CD4-positive, alpha-beta memory T cell (primary cell): ENCODE results near the gene LAGE3. TPM values are rescaled to one million over a fixed set of nuclear protein-coding genes. Genes with fewer than 3 reads are reported as not detected.

Experiments
- CTCF ChIA-PET: fragments of 350-600 bp; sonication (Branson Sonifier 250); formaldehyde crosslinking; loops from one replicate; lab custom pipeline; 2021; ENCODE audit warnings: inconsistent platforms; ENCODE audit not compliant: partially characterized antibody; lab: Charles Lee
- POLR2A ChIA-PET: fragments of 350-600 bp; sonication (Branson Sonifier 250); formaldehyde crosslinking; loops from one replicate; lab custom pipeline; 2021; ENCODE audit not compliant: partially characterized antibody; lab: Charles Lee
- DNase-seq, 5 donors: peaks; one replicate each; pipeline versions ENCODE4 v3.0.0 to v3.0.0-alpha.2; 2020 to 2022; ENCODE audit warnings: mixed read lengths in 1 of 5
- H3K27ac ChIP-seq: one replicate; pipeline ENCODE4 v1.7.0; 2013; ENCODE audit warnings: low read depth, low read length
- H3K27me3 ChIP-seq: 2 replicates; pipeline ENCODE4 v1.7.0; 2013; ENCODE audit warnings: mild to moderate bottlenecking, low read length, moderate library complexity; ENCODE audit not compliant: insufficient read depth
- H3K36me3 ChIP-seq: 2 replicates; pipeline ENCODE4 v1.7.0; 2013; ENCODE audit warnings: mild to moderate bottlenecking, low read length, moderate library complexity; ENCODE audit not compliant: insufficient read depth
- H3K4me1 ChIP-seq: 2 replicates; pipeline ENCODE4 v1.7.0; 2013; ENCODE audit warnings: mild to moderate bottlenecking, low read length, moderate library complexity; ENCODE audit not compliant: insufficient read depth
- H3K4me3 ChIP-seq, 2 donors: one replicate each; pipeline ENCODE4 v1.7.0; 2013; ENCODE audit warnings: low read length in 2 of 2, mild to moderate bottlenecking in 1 of 2
- H3K9me3 ChIP-seq, 2 donors: one replicate each; pipeline ENCODE4 v1.7.0; 2013; ENCODE audit warnings: low read length in 2 of 2, control low read depth in 1 of 2; ENCODE audit not compliant: control insufficient read depth in 1 of 2
- H3K27ac Mint-ChIP-seq, 7 donors: one replicate each; pipeline ENCODE4 v1.8.0; 2020 to 2021; ENCODE audit warnings: mixed read lengths in 7 of 7, mild to moderate bottlenecking in 6 of 7, inconsistent platforms in 3 of 7, moderate library complexity in 3 of 7
- H3K27me3 Mint-ChIP-seq, 2 donors: one replicate each; pipeline ENCODE4 v1.8.0; 2020 to 2021; ENCODE audit warnings: mixed read lengths in 2 of 2
- H3K36me3 Mint-ChIP-seq, 2 donors: one replicate each; pipeline ENCODE4 v1.8.0; 2020 to 2021; ENCODE audit warnings: mixed read lengths in 2 of 2, inconsistent platforms in 1 of 2, mild to moderate bottlenecking in 1 of 2
- H3K4me1 Mint-ChIP-seq, 4 donors: one replicate each; pipeline ENCODE4 v1.8.0; 2020 to 2021; ENCODE audit warnings: mixed read lengths in 4 of 4, mild to moderate bottlenecking in 1 of 4
- H3K4me3 Mint-ChIP-seq, 8 donors: one replicate each; pipeline ENCODE4 v1.8.0; 2020 to 2021; ENCODE audit warnings: mixed read lengths in 8 of 8, mild to moderate bottlenecking in 7 of 8, moderate library complexity in 6 of 8, inconsistent platforms in 3 of 8
- H3K9me3 Mint-ChIP-seq, 8 donors: one replicate each; pipeline ENCODE4 v1.8.0; 2020 to 2021; ENCODE audit warnings: mixed read lengths in 8 of 8, mild to moderate bottlenecking in 5 of 8, inconsistent platforms in 3 of 8, moderate library complexity in 1 of 8
- intact Hi-C: fragments of 100-400 bp; cut with micrococcal nuclease; formaldehyde crosslinking; loops from one replicate; pipeline ENCODE4 v1.15.1; 2023
- polyA plus RNA-seq, 2 donors: library from polyadenylated mRNA; unstranded; fragments of 300-500 nt; fragmentation: Illumina TruSeq; gene quantifications; one replicate each; pipeline ENCODE4 v1.2.3, GENCODE V29; 2021
- total RNA-seq, 2 experiments: library from RNA; stranded (reverse); gene quantifications; one replicate each; pipeline ENCODE4 v1.2.3, GENCODE V29; 2021

LAGE3 gene
- total and polyA plus RNA-seq, 4 experiments from 2014 or later: 18.5 to 58.0 (median 32.7) TPM

GRCh38 chrX:154448484-154448883 is 30.6 kb downstream of the LAGE3 start:
- Mint-ChIP-seq H3K9me3 (no peaks in the 10 kb centered on the region), H3K27ac (no peak overlapping the region), H3K36me3 (peaks cover 3 to 12% of the 10 kb centered on the region in 2 donors), H3K4me1 (peaks cover 3 to 22% (median 3%) of the 10 kb centered on the region in 4 donors), H3K27me3 (no peaks in the 10 kb centered on the region), H3K4me3 (no peak overlapping the region)
- no peaks in the 10 kb centered on the region for H3K9me3 ChIP-seq
- POLR2A ChIA-PET: interaction anchor here (8.5 kb wide), 1 partner anchor 10 kb away, joined by 42 read pairs; the partner anchor contains the start of gene PLXNA3
- intact Hi-C loops: no loop called here
- H3K4me1 ChIP-seq: peaks cover 18% of the 10 kb centered on the region
- peaks cover 13% of the 10 kb centered on the region for H3K36me3 ChIP-seq
- H3K27ac ChIP-seq: no peak overlapping the region
- H3K4me3 ChIP-seq: no peak overlapping the region
- H3K27me3 ChIP-seq: no peaks in the 10 kb centered on the region
- DNase-seq: no peak
- CTCF ChIA-PET: no interaction called here

GRCh38 chrX:154446430-154446829 is 32.7 kb downstream of the LAGE3 start:
- Mint-ChIP-seq H3K9me3 (no peaks in the 10 kb centered on the region), H3K4me3 (no peak overlapping the region)
- intact Hi-C loops: no loop called here

GRCh38 chrX:154445776-154446175 is 33.3 kb downstream of the LAGE3 start:
- intact Hi-C loops: loop anchor here (2.0 kb wide), 1 partner anchor 17 kb away; the partner anchor contains the start of gene ATP6AP1
- POLR2A ChIA-PET: interaction anchor here (0.9 to 8.5 kb wide), 4 partner anchors 13 to 48 kb away, joined by 4 to 42 read pairs (median 4); partner anchors contain the start of genes PLXNA3 and RPL10
- H3K4me1 ChIP-seq: peaks cover 42% of the 10 kb centered on the region

More at GRCh38 chrX:154446430-154446829, 32.7 kb downstream of the LAGE3 start:
- Mint-ChIP-seq H3K27ac (peak overlapping the region in 1 of 7 donors; percentile 68), H3K4me1 (peaks cover 7 to 41% (median 14%) of the 10 kb centered on the region in 4 donors), H3K36me3 (peaks cover 3 to 18% of the 10 kb centered on the region in 2 donors), H3K27me3 (no peaks in the 10 kb centered on the region)
- Histone ChIP-seq H3K36me3 (peaks cover 13% of the 10 kb centered on the region), H3K4me1 (peaks cover 36% of the 10 kb centered on the region), H3K27ac (no peak overlapping the region), H3K27me3 (no peaks in the 10 kb centered on the region), H3K4me3 (no peak overlapping the region), H3K9me3 (no peaks in the 10 kb centered on the region)
- no peak for DNase-seq
- ChIA-PET POLR2A (interaction anchor here (0.9 to 8.5 kb wide), 4 partner anchors 12 to 48 kb away, joined by 3 to 42 read pairs (median 4); partner anchors contain the start of genes PLXNA3, RPL10 and TAFAZZIN), CTCF (interaction anchor here (1.1 kb wide), 1 partner anchor 47 kb away, joined by 3 read pairs; the partner anchor contains the start of gene RPL10)

DNA sequence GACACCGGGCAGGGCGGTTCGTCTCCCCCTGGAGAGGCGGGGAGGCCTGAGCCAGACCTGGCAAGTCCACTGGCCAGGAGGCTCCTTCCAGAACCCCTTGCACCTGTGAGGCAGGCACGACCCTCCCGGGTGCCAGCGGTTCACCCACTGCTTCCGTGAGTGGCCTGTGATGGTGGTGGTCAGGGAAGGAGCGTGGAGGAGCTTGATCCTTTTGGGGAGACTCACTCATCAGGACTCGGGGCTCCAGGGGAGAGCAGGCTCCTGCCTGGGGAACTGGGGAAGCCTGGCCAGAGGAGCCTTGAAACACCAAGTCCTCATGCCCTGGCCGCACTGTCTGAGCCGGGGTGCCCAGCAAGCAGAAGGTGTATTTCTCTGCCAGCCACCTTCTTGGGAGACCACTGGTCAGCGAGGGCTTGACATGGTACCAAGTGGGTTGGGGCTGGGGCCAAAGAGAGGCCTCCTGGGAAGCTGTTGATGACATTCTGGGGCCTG is 34.3 kb downstream of the LAGE3 start:
- Mint-ChIP-seq H3K9me3 (no peaks in the 10 kb centered on the region), H3K27ac (peak overlapping the region in 5 of 7 donors; percentile 4 to 68 (median 22)), H3K27me3 (no peaks in the 10 kb centered on the region), H3K4me1 (peaks cover 7 to 48% (median 23%) of the 10 kb centered on the region in 4 donors), H3K4me3 (peak overlapping the region; percentile 3 to 58 (median 29)), H3K36me3 (peaks cover 3 to 20% of the 10 kb centered on the region in 2 donors)
- POLR2A ChIA-PET: interaction anchor here (0.6 to 8.5 kb wide), 4 partner anchors 13 to 45 kb away, joined by 3 to 42 read pairs (median 6); partner anchors contain the start of genes PLXNA3 and SLC10A3
- no peaks in the 10 kb centered on the region for H3K9me3 ChIP-seq
- DNase-seq: no peak
- peaks cover 49% of the 10 kb centered on the region for H3K4me1 ChIP-seq
- peak overlapping the region; percentile 3 to 45 for H3K4me3 ChIP-seq
- H3K36me3 ChIP-seq: peaks cover 9% of the 10 kb centered on the region
- peak overlapping the region; percentile 67 for H3K27ac ChIP-seq
- intact Hi-C loops: loop anchor here (2.0 to 5.0 kb wide), 3 partner anchors 16 to 48 kb away; partner anchors contain the start of genes ATP6AP1, LAGE3 and SLC10A3
- no peaks in the 10 kb centered on the region for H3K27me3 ChIP-seq
- CTCF ChIA-PET: interaction anchor here (0.7 kb wide), 1 partner anchor 30 kb away, joined by 3 read pairs; no protein-coding TSS in a partner anchor

More at GRCh38 chrX:154445776-154446175, 33.3 kb downstream of the LAGE3 start:
- peaks cover 3 to 22% of the 10 kb centered on the region in 2 donors for H3K36me3 Mint-ChIP-seq
- peak overlapping the region in 1 of 8 donors; percentile 35 for H3K4me3 Mint-ChIP-seq
- peaks cover 7 to 48% (median 19%) of the 10 kb centered on the region in 4 donors for H3K4me1 Mint-ChIP-seq
- CTCF ChIA-PET: interaction anchor here (1.1 kb wide), 1 partner anchor 47 kb away, joined by 3 read pairs; the partner anchor contains the start of gene RPL10
- no peaks in the 10 kb centered on the region for H3K27me3 ChIP-seq
- no peaks in the 10 kb centered on the region for H3K9me3 Mint-ChIP-seq
- H3K36me3 ChIP-seq: peaks cover 12% of the 10 kb centered on the region
- DNase-seq: no peak
- no peaks in the 10 kb centered on the region for H3K27me3 Mint-ChIP-seq
- H3K4me3 ChIP-seq: no peak overlapping the region
- H3K27ac ChIP-seq: no peak overlapping the region
- H3K9me3 ChIP-seq: no peaks in the 10 kb centered on the region
- H3K27ac Mint-ChIP-seq: peak overlapping the region in 2 of 7 donors; percentile 52 to 61

GRCh38 chrX:154443992-154444754 is 34.9 kb downstream of the LAGE3 start, which contains the start of gene FAM50A:
FAM50A (plus strand) TSS chrX:154444141; CDS start chrX:154444236, 95 bp downstream.
- POLR2A ChIA-PET: interaction anchor here (0.6 to 8.5 kb wide), 6 partner anchors 13 to 46 kb away, joined by 3 to 42 read pairs (median 4); partner anchors contain the start of genes PLXNA3, RPL10 and SLC10A3
- CTCF ChIA-PET: no interaction called here
- peaks cover 7 to 51% (median 23%) of the 10 kb centered on the region in 4 donors for H3K4me1 Mint-ChIP-seq
- peaks cover 3 to 20% of the 10 kb centered on the region in 2 donors for H3K36me3 Mint-ChIP-seq
- intact Hi-C loops: loop anchor here (2.0 to 5.0 kb wide), 3 partner anchors 15 to 48 kb away; partner anchors contain the start of genes ATP6AP1, LAGE3 and SLC10A3
- H3K4me3 ChIP-seq: peak within 1 kb of the TSS; percentile 3 to 45
- H3K9me3 ChIP-seq: no peaks in the 10 kb centered on the region
- peak within 1 kb of the TSS; percentile 63 to 86 (median 77) for H3K4me3 Mint-ChIP-seq
- peak within 1 kb of the TSS; percentile 69 for H3K27ac ChIP-seq
- H3K27me3 ChIP-seq: no peaks in the 10 kb centered on the region
- DNase-seq: peak; percentile 59 to 67 (median 62)
- H3K9me3 Mint-ChIP-seq: no peaks in the 10 kb centered on the region
- H3K27ac Mint-ChIP-seq: peak within 1 kb of the TSS; percentile 81 to 95 (median 89)
- H3K4me1 ChIP-seq: peaks cover 49% of the 10 kb centered on the region
- no peaks in the 10 kb centered on the region for H3K27me3 Mint-ChIP-seq
- H3K36me3 ChIP-seq: peaks cover 8% of the 10 kb centered on the region

- Histone ChIP-seq H3K4me3 (no peak overlapping the region), H3K9me3 (no peaks in the 10 kb centered on the region), H3K4me1 (peaks cover 56% of the 10 kb centered on the region), H3K36me3 (peaks cover 1% of the 10 kb centered on the region), H3K27ac (peak overlapping the region; percentile 69), H3K27me3 (no peaks in the 10 kb centered on the region)
- peaks cover 2 to 21% of the 10 kb centered on the region in 2 donors for H3K36me3 Mint-ChIP-seq
- CTCF ChIA-PET: no interaction called here
- H3K4me1 Mint-ChIP-seq: peaks cover 7 to 57% (median 23%) of the 10 kb centered on the region in 4 donors
- H3K27me3 Mint-ChIP-seq: no peaks in the 10 kb centered on the region
- H3K27ac Mint-ChIP-seq: peak overlapping the region; percentile 81 to 95 (median 89)
- POLR2A ChIA-PET: interaction anchor here (1.0 to 8.5 kb wide), 5 partner anchors 15 to 72 kb away, joined by 3 to 42 read pairs (median 6); partner anchors contain the start of genes FAM3A, PLXNA3, RPL10 and SLC10A3
- no peak for DNase-seq
- H3K9me3 Mint-ChIP-seq: no peaks in the 10 kb centered on the region
- peak overlapping the region; percentile 55 to 85 (median 64) for H3K4me3 Mint-ChIP-seq
- intact Hi-C loops: loop anchor here (5.0 kb wide), 2 partner anchors 34 to 49 kb away; partner anchors contain the start of genes LAGE3 and SLC10A3
These were observed 35.6 kb downstream of the LAGE3 start for GRCh38 chrX:154443479-154443910.
